A549 treated with Hydrocortisone at 1 μM for 4 hours (cell line): Measurements from ENCODE around the gene USP48. TPM values are rescaled to one million over a fixed set of nuclear protein-coding genes. Genes with fewer than 3 reads are reported as not detected.

Source experiments
- total RNA-seq: library from RNA; stranded (reverse); fragments of 200-300 nt; extraction: Qiagen RNA extraction; gene quantifications from 5 replicates; pipeline ENCODE4 v1.2.3, GENCODE V29; 2022

The USP48 gene, protein sequence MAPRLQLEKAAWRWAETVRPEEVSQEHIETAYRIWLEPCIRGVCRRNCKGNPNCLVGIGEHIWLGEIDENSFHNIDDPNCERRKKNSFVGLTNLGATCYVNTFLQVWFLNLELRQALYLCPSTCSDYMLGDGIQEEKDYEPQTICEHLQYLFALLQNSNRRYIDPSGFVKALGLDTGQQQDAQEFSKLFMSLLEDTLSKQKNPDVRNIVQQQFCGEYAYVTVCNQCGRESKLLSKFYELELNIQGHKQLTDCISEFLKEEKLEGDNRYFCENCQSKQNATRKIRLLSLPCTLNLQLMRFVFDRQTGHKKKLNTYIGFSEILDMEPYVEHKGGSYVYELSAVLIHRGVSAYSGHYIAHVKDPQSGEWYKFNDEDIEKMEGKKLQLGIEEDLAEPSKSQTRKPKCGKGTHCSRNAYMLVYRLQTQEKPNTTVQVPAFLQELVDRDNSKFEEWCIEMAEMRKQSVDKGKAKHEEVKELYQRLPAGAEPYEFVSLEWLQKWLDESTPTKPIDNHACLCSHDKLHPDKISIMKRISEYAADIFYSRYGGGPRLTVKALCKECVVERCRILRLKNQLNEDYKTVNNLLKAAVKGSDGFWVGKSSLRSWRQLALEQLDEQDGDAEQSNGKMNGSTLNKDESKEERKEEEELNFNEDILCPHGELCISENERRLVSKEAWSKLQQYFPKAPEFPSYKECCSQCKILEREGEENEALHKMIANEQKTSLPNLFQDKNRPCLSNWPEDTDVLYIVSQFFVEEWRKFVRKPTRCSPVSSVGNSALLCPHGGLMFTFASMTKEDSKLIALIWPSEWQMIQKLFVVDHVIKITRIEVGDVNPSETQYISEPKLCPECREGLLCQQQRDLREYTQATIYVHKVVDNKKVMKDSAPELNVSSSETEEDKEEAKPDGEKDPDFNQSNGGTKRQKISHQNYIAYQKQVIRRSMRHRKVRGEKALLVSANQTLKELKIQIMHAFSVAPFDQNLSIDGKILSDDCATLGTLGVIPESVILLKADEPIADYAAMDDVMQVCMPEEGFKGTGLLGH
- 13.9 to 20.6 TPM (median 16.5 TPM) in 5 replicates for total RNA-seq

DNA sequence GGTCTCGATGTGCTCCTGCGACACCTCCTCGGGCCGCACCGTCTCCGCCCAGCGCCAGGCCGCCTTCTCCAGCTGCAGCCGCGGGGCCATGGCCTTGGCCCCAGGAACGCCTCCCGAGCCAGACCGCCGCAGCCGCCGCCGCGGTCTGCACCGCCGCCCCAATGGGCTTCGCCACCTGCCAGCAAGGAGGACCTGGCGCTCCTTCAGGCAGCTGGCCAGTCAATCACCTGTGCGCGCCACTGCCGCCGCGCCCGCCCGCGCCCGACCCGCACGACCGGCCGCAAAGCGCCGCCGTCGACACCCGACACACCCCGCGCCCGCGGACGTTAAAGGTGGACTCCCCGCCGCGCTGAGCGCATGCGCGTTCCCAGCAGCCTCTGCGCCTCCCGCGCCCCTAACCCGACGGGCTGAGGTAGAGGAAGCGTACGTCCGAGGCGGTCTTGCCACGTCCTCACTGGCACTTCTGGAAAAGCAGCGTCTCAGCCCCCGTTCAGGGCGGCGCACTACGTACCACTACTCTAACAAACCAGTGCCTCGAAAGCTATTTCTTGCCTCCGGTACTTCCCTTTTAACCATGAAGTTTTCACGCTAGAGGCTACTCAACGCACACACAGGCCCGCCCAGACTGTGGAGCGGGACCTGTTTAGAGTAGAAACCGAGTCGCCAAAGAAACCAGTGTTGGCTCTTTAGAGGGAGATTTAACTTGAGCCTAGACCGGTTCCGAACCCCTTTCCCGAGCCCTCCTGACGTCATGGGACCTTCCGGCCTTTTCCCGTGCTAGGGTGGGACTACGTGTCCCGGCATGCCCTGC, at the start of gene USP48:
Gene USP48, minus strand, starts transcription at position 282 of the 811 bp plus-strand sequence. Its CDS starts 192 bp downstream, at position 90.

DNA sequence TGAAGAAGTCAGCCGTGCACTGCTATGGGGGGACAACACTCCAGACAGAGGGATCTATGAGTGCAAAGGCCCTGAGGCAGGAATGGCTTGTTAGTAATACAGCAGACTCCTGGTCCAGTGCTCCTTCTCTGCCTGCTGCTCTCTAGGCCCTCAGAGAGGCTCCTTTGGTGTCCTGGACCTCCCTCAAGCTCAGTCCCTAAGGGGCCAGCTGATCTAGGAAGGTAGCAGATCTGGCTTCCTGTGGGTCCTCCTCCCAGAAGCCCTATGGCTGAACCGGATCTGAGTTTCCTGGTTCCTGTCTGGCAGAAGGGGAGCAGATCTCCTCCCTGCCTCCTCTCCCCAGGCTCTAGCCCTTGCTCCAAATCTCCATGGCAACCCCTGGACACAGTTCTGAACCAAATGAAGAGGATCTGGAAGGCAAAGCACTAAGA, 28.9 kb upstream of the USP48 start, which contains the start of gene LDLRAD2:
Gene LDLRAD2, plus strand, starts transcription at position 391 of the 431 bp plus-strand sequence. CDS start 187 bp downstream, outside the sequence.

DNA sequence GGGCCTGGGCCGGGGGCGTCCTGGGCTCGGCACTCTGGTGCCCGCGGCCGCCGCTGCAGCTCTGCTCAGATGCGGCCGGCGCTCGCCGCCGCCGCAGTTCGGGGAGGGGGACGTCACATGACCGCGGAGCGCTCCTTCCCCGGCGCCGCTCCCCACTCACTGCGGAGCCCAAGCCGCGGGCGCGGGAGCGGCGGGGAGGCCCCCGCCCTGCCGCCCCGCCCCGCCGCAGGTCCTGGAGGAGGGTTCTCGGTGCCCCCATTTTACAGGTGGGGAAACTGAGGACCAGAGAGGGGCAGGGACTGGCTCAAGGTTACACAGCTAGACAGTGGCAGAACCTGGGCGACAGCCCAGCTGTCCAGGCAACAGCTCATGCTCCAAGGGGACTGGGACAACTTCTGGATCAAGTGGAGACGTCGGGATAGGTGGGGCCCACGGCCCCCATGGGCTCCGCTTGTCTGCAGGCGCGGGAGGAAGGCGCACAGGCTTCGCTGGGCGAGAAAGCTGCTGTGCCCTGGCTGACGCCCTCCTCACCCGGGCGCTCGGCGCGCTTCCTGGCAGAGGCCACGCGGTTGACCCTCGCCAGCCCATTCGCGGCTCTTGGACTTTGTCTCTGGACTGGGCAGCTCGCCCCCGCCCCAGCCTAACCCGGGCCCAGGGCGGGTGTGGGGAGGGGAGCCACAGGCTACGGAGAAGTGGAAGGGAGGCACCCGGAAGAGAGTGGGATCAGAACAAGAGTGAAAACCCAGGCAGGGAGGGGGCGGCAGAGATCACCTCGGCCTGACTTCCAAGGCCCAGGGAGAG, 113.5 kb downstream of the USP48 start, which contains the start of gene RAP1GAP:
Gene RAP1GAP, minus strand, starts transcription at position 100 of the 801 bp plus-strand sequence. CDS start 49,325 bp downstream, outside the sequence.

Other genes starting within 250 kb of the USP48 start
- gene RAP1GAP, start 113.8 kb downstream of the USP48 start, total RNA-seq = 9.1 to 11.0 TPM (median 10.2 TPM) in 5 replicates
- 0.02 to 0.18 TPM (median 0.09 TPM) in 5 replicates for gene LDLRAD2, start 29.1 kb upstream of the USP48 start, total RNA-seq
- 65.1 to 81.4 TPM (median 77.4 TPM) in 5 replicates for gene HSPG2, start 154.2 kb upstream of the USP48 start, total RNA-seq
- gene CELA3B, start 193.9 kb upstream of the USP48 start, total RNA-seq = not detected in 5 replicates
- not detected in 5 replicates for gene CELA3A, start 218.5 kb upstream of the USP48 start, total RNA-seq